C4-2B (cell line): ENCODE data around the gene LZTR1.

Experiments used
- ZFX ChIP-seq: fragments of 450-650 bp; IDR thresholded peaks from 2 replicates; pipeline ENCODE4 v1.6.1; 2017
- TF ChIP-seq, protein P1 (sequence below): fragments of 450-650 bp; conservative IDR thresholded peaks from 2 replicates; pipeline ENCODE4 v1.5.1; 2017; ENCODE audit warnings: mild to moderate bottlenecking

DNA sequence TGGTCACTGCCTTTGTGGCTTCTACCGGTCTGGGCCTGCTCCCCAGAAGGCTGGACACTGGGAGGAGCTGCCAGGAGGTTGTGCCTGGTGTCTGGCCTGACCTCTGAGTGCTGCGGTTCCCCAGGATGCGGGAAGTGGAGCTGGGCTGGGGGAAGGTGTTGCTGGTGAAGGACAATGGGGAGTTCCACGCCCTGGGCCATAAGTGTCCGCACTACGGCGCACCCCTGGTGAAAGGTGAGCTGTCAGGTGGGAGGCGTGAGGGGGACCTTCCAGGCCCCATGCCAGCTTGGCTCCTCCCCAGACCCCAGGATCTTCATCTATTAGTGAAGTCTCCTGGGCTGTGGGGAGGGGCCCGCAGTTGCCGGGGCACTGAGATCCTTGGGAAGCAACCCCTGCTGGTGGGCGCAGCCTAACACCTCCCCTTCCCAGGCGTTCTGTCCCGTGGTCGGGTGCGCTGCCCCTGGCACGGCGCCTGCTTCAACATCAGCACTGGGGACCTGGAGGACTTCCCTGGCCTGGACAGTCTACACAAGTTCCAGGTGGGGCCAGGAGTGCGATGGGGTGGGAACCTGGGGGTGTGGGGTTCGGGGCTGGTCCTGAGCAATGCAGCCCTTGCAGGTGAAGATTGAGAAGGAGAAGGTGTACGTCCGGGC lies 8.3 kb upstream of the LZTR1 start:
- TF ChIP-seq, protein P1, sequence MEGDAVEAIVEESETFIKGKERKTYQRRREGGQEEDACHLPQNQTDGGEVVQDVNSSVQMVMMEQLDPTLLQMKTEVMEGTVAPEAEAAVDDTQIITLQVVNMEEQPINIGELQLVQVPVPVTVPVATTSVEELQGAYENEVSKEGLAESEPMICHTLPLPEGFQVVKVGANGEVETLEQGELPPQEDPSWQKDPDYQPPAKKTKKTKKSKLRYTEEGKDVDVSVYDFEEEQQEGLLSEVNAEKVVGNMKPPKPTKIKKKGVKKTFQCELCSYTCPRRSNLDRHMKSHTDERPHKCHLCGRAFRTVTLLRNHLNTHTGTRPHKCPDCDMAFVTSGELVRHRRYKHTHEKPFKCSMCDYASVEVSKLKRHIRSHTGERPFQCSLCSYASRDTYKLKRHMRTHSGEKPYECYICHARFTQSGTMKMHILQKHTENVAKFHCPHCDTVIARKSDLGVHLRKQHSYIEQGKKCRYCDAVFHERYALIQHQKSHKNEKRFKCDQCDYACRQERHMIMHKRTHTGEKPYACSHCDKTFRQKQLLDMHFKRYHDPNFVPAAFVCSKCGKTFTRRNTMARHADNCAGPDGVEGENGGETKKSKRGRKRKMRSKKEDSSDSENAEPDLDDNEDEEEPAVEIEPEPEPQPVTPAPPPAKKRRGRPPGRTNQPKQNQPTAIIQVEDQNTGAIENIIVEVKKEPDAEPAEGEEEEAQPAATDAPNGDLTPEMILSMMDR = no peak
- TF ChIP-seq ZFX = no peak
